ENCODE results near the gene XCL2. TPM values are rescaled to one million over a fixed set of nuclear protein-coding genes. Genes with fewer than 3 reads are reported as not detected.

Gene XCL2
- total and polyA plus RNA-seq, 10 of the 15 experiments (the other 5 are each of a cell fraction or from before 2014, with no cell fraction given) = 0.50 to 299 (median 4.8) TPM

GRCh38 chr1:168560370-168560769 lies 16.6 kb upstream of the XCL2 start:
- Histone ChIP-seq H3K36me3 (ENCODE audit: control insufficient read depth in 2 of 2, insufficient read depth in 2 of 2, low read length in 1 of 2) (no peaks in the 10 kb centered on the region), H3K27ac (ENCODE audit: control insufficient read depth, insufficient read depth) (no peak overlapping the region), H2AFZ (ENCODE audit: control insufficient read depth, low read depth, low read length) (no peak overlapping the region), H3K4me1 (ENCODE audit: control insufficient read depth, insufficient read depth, low read length) (no peaks in the 10 kb centered on the region), H3K9me3 (replicated peaks; ENCODE audit: control insufficient read depth, insufficient read depth, low read length) (no peaks in the 10 kb centered on the region), H3K4me2 (ENCODE audit: control insufficient read depth, insufficient read depth) (no peak overlapping the region), H3K9ac (ENCODE audit: control insufficient read depth, insufficient read depth, low read length) (no peak overlapping the region), H3K27me3 (replicated peaks in 1 of 2; ENCODE audit: control insufficient read depth in 2 of 2, insufficient read depth in 2 of 2, low read length in 1 of 2) (no peaks in the 10 kb centered on the region), H3K4me3 (no peak overlapping the region), H4K20me1 (ENCODE audit: control insufficient read depth, insufficient read depth) (no peaks in the 10 kb centered on the region), H3K79me2 (ENCODE audit: control insufficient read depth, insufficient read depth, low read length) (no peaks in the 10 kb centered on the region)
- intact Hi-C loops (cut with micrococcal nuclease; ENCODE audit: unreplicated experiment) (no loop called here), in situ Hi-C loops (cut with MboI) (no loop called here)
- ChIA-PET RAD21 (ENCODE audit: unreplicated experiment) (interaction anchor here (1.0 to 3.2 kb wide), 9 partner anchors 9 to 94 kb away, joined by 4 to 17 read pairs (median 6); no protein-coding TSS in a partner anchor), CTCF (interaction anchor here (0.8 to 2.2 kb wide), 9 partner anchors 9 to 218 kb away, joined by 3 to 14 read pairs (median 4); no protein-coding TSS in a partner anchor), SMC1A (ENCODE audit: uncharacterized antibody, unreplicated experiment) (interaction anchor here (0.7 to 3.2 kb wide), 19 partner anchors 9 to 217 kb away, joined by 3 to 21 read pairs (median 4); no protein-coding TSS in a partner anchor), POLR2A (interaction anchor here (1.5 to 2.3 kb wide), 5 partner anchors 26 to 50 kb away, joined by 3 to 7 read pairs (median 5); no protein-coding TSS in a partner anchor)
- DNase-seq (ENCODE audit: low read depth, low spot score) (no peak), FAIRE-seq (no peak), ATAC-seq (no peak)
- no peak for TF ChIP-seq E4F1 (IDR thresholded peaks at IDR 0.05; ENCODE audit: borderline replicate concordance, partially characterized antibody)
- no peak for TF ChIP-seq SMARCA5 (IDR thresholded peaks at IDR 0.05)
- no peak for TF ChIP-seq NR2C2 (IDR thresholded peaks at IDR 0.05; ENCODE audit: borderline replicate concordance, control insufficient read depth, insufficient read length, low read depth)
- TF ChIP-seq KLF5 (IDR thresholded peaks at IDR 0.05; ENCODE audit: partially characterized antibody) = no peak
- TF ChIP-seq ZNF592 (IDR thresholded peaks at IDR 0.05) = no peak
- no peak for TF ChIP-seq NRF1 (conservative IDR thresholded peaks at IDR 0.05; ENCODE audit: low read depth, low read length)
- TF ChIP-seq RCOR1 (conservative IDR thresholded peaks at IDR 0.05; ENCODE audit: low read depth, low read length) = no peak
- TF ChIP-seq BACH1 (IDR thresholded peaks at IDR 0.05; ENCODE audit: borderline replicate concordance) = no peak
- TF ChIP-seq SKIL (IDR thresholded peaks at IDR 0.05; ENCODE audit: low read depth, poor library complexity, severe bottlenecking) = no peak
- no peak for TF ChIP-seq ATF3 (IDR thresholded peaks at IDR 0.05; ENCODE audit: borderline replicate concordance, extremely low read depth, low read depth, low read length)
- TF ChIP-seq SREBF2 (IDR thresholded peaks at IDR 0.05; ENCODE audit: low read length) = no peak
- no peak for TF ChIP-seq SREBF1 (IDR thresholded peaks at IDR 0.05; ENCODE audit: low read length)
- TF ChIP-seq ESRRA (IDR thresholded peaks at IDR 0.05; ENCODE audit: low read length) = no peak
- BruUV-seq (replicated peaks) = no TSS peak
